ENCODE results near the gene DENND2D. TPM values are rescaled to one million over a fixed set of nuclear protein-coding genes. Genes with fewer than 3 reads are reported as not detected.

DENND2D gene
- total RNA-seq, 1 donor from 2014 or later: 78.2 TPM

DNA sequence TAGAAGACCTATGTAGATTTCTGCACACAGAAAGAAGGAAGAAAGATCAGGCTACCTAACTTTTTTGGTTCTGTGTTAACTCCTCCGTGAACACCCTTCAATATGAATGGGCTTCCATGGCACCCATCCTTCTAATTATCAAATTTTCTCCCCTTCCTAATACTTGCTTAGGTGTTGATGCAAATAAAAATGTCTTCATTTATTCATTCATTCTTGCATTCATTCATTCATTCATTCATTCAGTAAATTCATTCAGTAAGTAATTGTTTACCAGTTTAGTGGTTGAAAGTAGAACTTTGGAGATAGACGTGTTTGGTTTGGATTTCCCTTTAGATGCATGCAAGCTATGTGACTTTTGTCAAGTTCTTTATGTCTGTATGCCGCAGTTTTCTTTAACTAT is 31.7 kb upstream of the DENND2D start:
- Histone ChIP-seq H3K27me3 (no peaks in the 10 kb centered on the region), H3K36me3 (no peaks in the 10 kb centered on the region), H3K4me3 (no peak overlapping the region), H3K27ac (no peak overlapping the region), H3K9me3 (no peaks in the 10 kb centered on the region), H3K4me1 (peaks cover 9% of the 10 kb centered on the region)
- no peak for DNase-seq
- ATAC-seq: no peak
- TF ChIP-seq, protein P1, sequence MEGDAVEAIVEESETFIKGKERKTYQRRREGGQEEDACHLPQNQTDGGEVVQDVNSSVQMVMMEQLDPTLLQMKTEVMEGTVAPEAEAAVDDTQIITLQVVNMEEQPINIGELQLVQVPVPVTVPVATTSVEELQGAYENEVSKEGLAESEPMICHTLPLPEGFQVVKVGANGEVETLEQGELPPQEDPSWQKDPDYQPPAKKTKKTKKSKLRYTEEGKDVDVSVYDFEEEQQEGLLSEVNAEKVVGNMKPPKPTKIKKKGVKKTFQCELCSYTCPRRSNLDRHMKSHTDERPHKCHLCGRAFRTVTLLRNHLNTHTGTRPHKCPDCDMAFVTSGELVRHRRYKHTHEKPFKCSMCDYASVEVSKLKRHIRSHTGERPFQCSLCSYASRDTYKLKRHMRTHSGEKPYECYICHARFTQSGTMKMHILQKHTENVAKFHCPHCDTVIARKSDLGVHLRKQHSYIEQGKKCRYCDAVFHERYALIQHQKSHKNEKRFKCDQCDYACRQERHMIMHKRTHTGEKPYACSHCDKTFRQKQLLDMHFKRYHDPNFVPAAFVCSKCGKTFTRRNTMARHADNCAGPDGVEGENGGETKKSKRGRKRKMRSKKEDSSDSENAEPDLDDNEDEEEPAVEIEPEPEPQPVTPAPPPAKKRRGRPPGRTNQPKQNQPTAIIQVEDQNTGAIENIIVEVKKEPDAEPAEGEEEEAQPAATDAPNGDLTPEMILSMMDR (IDR thresholded peaks at IDR 0.05): no peak
- intact Hi-C loops (cut with DNase I): no loop called here

DNA sequence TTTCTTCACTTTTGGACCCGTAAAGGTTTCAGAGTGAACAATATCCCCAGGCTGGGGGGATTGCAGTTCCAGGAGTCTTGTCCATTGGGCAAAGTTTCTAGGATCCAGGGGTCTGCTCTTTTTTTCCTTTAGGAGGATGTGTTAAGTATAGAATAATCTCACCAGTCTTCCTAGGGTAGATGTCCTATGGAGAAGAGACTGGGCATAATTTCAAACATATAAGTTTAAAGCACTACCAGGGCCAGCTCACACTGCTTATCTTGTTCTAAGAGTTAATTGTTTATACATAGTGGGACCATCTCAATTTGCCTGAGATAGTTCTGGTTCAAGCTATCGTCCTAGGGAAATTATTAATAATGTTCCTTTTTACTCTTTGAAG is 28.3 kb upstream of the DENND2D start:
- ATAC-seq: no peak
- H3K4me1 ChIP-seq: peaks cover 21% of the 10 kb centered on the region
- no peaks in the 10 kb centered on the region for H3K36me3 ChIP-seq
- no peaks in the 10 kb centered on the region for H3K27me3 ChIP-seq
- H3K9me3 ChIP-seq: no peaks in the 10 kb centered on the region
- DNase-seq: no peak
- TF ChIP-seq, protein P1 (IDR thresholded peaks at IDR 0.05): no peak
- no peak overlapping the region for H3K27ac ChIP-seq
- intact Hi-C loops (cut with DNase I): no loop called here
- H3K4me3 ChIP-seq: no peak overlapping the region

DNA sequence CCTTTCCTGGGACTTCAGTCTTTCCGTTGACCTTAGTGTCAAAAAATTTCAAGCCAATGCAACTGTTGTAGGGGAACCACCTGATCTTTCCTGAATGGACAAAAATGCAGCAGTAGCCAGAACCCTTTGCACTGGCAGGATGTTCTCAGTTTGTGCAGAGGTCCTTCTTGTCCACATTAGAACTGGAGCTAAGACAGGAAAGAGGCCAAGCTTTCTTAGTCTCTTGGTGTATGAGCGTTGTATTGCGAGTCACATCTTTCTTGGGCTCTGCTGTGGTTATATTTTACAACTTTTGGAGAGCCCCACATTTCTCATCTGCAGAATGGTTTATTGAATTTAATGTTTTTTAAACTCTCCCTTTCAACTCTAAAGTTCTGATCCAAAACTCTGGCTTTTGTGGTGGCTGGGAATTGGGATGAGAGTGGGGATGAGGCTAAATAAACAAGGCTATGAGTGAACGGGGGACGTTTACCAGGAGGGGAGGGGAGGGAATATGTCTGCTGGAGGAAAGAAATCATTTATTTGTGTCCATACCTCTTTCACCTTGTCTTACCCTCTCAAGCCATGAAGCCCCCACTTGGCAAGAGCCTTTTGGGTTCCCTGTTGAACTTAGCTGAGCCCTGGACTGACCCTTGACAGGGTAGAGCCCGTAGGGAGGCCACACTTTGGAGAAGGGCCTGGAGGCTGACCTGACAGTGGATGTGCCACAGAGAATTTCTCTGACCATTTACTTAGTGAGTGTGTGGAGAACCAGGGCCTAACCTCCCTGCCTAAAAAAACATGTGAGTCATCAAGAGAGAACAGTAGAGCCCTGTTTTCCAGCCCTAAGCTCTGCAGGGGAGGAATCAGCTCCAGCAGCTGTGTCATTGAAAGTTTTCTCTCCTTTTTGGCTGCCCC is 27.7 kb upstream of the DENND2D start:
- H3K9me3 ChIP-seq: no peaks in the 10 kb centered on the region
- peaks cover 26% of the 10 kb centered on the region for H3K4me1 ChIP-seq
- no peaks in the 10 kb centered on the region for H3K27me3 ChIP-seq
- no peak overlapping the region for H3K4me3 ChIP-seq
- no peak overlapping the region for H3K27ac ChIP-seq
- intact Hi-C loops (cut with DNase I): no loop called here
- DNase-seq: no peak
- peak; percentile 65 for ATAC-seq
- TF ChIP-seq, protein P1 (IDR thresholded peaks at IDR 0.05): no peak
- H3K36me3 ChIP-seq: no peaks in the 10 kb centered on the region

DNA sequence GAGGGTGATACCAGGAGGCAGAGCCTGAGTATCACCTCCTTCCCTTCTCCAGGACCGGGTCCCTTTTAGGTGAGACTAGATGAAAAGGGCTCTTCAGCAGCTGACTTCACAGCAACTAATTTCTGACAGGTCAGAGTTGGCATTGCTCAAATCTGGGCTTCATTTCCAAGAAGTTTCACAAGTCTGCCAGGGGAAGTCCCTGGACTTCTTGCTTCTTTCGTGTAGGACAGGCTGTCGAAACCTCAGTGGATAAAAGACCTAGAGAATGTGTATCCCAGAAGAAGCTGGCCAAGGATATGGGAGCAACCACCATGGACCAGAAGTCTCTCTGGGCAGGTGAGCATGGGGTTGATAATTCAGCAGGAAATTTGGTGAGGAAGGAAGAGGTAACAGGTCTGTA is 27.0 kb upstream of the DENND2D start, which contains the start of gene CHI3L2:
Gene CHI3L2, plus strand, starts transcription at position 280 of the 400 bp plus-strand sequence. Its CDS starts 17 bp downstream, at position 297.
- Histone ChIP-seq H3K27ac (no peak within 1 kb of the TSS), H3K27me3 (no peaks in the 10 kb centered on the region), H3K9me3 (no peaks in the 10 kb centered on the region), H3K36me3 (no peaks in the 10 kb centered on the region), H3K4me3 (no peak within 1 kb of the TSS), H3K4me1 (peaks cover 33% of the 10 kb centered on the region)
- TF ChIP-seq, protein P1 (IDR thresholded peaks at IDR 0.05): no peak
- DNase-seq (no peak), ATAC-seq (peak; percentile 62)
- intact Hi-C loops (cut with DNase I): no loop called here

DNA sequence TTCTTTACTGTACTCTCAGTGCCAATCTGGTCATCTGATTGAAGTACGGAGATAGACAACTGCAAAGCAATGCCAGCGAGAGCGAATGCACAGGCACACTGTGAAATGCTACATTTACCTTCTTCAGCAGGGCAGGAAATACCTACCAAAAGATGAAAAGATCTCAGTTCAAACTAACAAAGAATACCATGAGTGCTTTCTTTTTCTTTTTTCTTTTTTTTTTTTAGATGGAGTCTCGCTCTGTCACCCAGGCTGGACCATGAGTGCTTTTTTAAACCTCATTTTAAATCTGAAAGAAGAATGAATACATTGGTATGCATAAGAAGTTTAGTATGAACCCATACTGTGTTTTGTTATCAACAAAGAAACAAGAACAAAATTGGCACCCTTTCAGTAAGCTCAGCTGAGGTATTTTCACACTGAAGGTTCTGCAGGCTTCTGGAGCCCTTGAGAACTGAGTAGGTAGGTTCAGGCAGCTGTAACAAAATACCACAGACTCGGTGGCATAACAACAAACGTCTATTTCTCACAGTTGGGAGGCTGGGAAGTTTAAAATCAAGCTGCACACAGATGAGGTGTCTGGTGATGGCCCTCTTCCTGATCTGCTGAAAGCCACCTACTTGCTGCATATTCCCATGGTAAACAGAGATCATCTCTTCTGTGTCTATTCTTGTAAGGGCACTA is 25.4 kb upstream of the DENND2D start:
- Histone ChIP-seq H3K4me3 (no peak overlapping the region), H3K4me1 (peaks cover 48% of the 10 kb centered on the region), H3K36me3 (no peaks in the 10 kb centered on the region), H3K27me3 (no peaks in the 10 kb centered on the region), H3K9me3 (no peaks in the 10 kb centered on the region), H3K27ac (no peak overlapping the region)
- intact Hi-C loops (cut with DNase I): no loop called here
- ATAC-seq (no peak), DNase-seq (no peak)
- TF ChIP-seq, protein P1 (IDR thresholded peaks at IDR 0.05): no peak

Measured in upper lobe of right lung (tissue), 1 donor.